Liver (tissue), 9 donors: Measurements from ENCODE around the gene PTPRD. TPM values are rescaled to one million over a fixed set of nuclear protein-coding genes. Genes with fewer than 3 reads are reported as not detected.
"Not testable (repeated sequence)": the region's sequence is repeated elsewhere in the genome, so short reads cannot be mapped to it uniquely, and the experiment has no call there.

Experiments
- DNase-seq: peaks from one replicate; pipeline ENCODE4 v3.0.0-alpha.2; 2017; ENCODE audit warnings: low spot score
- H3K27ac ChIP-seq, 2 donors: one replicate each; pipeline ENCODE4 v1.7.0; 2013; ENCODE audit warnings: inconsistent platforms in 2 of 2, low read length in 2 of 2, control low read depth in 1 of 2, low read depth in 1 of 2, mild to moderate bottlenecking in 1 of 2
- H3K27me3 ChIP-seq, 4 donors: one replicate each; pipeline versions ENCODE4 v1.6.1 to v1.7.0; 2013; ENCODE audit warnings: low read length in 3 of 4, inconsistent platforms in 1 of 4, mild to moderate bottlenecking in 1 of 4, moderate library complexity in 1 of 4; ENCODE audit not compliant: control insufficient read depth in 4 of 4, insufficient read depth in 4 of 4
- H3K36me3 ChIP-seq, 4 donors: one replicate each; pipeline versions ENCODE4 v1.6.1 to v1.7.0; 2013; ENCODE audit warnings: low read length in 3 of 4, mild to moderate bottlenecking in 3 of 4, low read depth in 1 of 4, moderate library complexity in 1 of 4; ENCODE audit not compliant: control insufficient read depth in 4 of 4, insufficient read depth in 3 of 4
- H3K4me1 ChIP-seq, 4 donors: one replicate each; pipeline versions ENCODE4 v1.6.1 to v1.7.0; 2013; ENCODE audit warnings: low read length in 3 of 4, mild to moderate bottlenecking in 3 of 4, moderate library complexity in 1 of 4; ENCODE audit not compliant: control insufficient read depth in 4 of 4, insufficient read depth in 4 of 4
- H3K4me3 ChIP-seq, 3 donors: one replicate each; pipeline versions ENCODE4 v1.6.1 to v1.7.0; 2013; ENCODE audit warnings: low read length in 3 of 3, control low read depth in 1 of 3, low read depth in 1 of 3, mild to moderate bottlenecking in 1 of 3
- H3K9ac ChIP-seq, 2 donors: one replicate each; pipeline ENCODE4 v1.7.0; 2013; ENCODE audit warnings: low read length in 2 of 2, mild to moderate bottlenecking in 2 of 2, moderate library complexity in 2 of 2, control low read depth in 1 of 2, low read depth in 1 of 2
- H3K9me3 ChIP-seq, 4 donors: one replicate each; pipeline versions ENCODE4 v1.6.1 to v1.7.0; 2013; ENCODE audit warnings: low read length in 3 of 4; ENCODE audit not compliant: control insufficient read depth in 4 of 4
- CTCF ChIP-seq: fragments of 150-350 bp; IDR thresholded peaks from 2 replicates; pipeline ENCODE4 v1.5.1; 2017; ENCODE audit warnings: improper control_type of control experiment, low read depth, low read length; ENCODE audit not compliant: missing input control
- FOXA1 ChIP-seq: IDR thresholded peaks from 2 replicates; pipeline ENCODE4 v1.6.1; 2016; ENCODE audit warnings: antibody characterized with exemption
- FOXA2 ChIP-seq: IDR thresholded peaks from 2 replicates; pipeline ENCODE4 v1.6.1; 2016; ENCODE audit warnings: antibody characterized with exemption
- GABPA ChIP-seq, 2 donors: IDR thresholded peaks in 1 of 2; conservative IDR thresholded peaks in 1 of 2; 2 replicates each; pipeline ENCODE4 v1.6.1; 2016; ENCODE audit warnings: antibody characterized with exemption in 2 of 2, mild to moderate bottlenecking in 1 of 2, moderate library complexity in 1 of 2
- HNF4G ChIP-seq: IDR thresholded peaks from 2 replicates; pipeline ENCODE4 v1.6.1; 2016; ENCODE audit warnings: antibody characterized with exemption
- JUND ChIP-seq, 2 donors: IDR thresholded peaks; 2 replicates each; pipeline ENCODE4 v1.6.1; 2016; ENCODE audit warnings: antibody characterized with exemption in 2 of 2
- MAX ChIP-seq: IDR thresholded peaks from 2 replicates; pipeline ENCODE4 v1.6.1; 2016; ENCODE audit warnings: antibody characterized with exemption
- NR2F2 ChIP-seq: IDR thresholded peaks from 2 replicates; pipeline ENCODE4 v1.6.1; 2016; ENCODE audit warnings: antibody characterized with exemption
- RAD21 ChIP-seq, 2 donors: IDR thresholded peaks; 2 replicates each; pipeline ENCODE4 v1.6.1; 2016; ENCODE audit warnings: antibody characterized with exemption in 2 of 2, mild to moderate bottlenecking in 2 of 2
- RXRA ChIP-seq, 2 donors: IDR thresholded peaks; 2 replicates each; pipeline ENCODE4 v1.6.1; 2017 to 2018; ENCODE audit warnings: antibody characterized with exemption in 2 of 2, mild to moderate bottlenecking in 1 of 2
- SP1 ChIP-seq: IDR thresholded peaks from 2 replicates; pipeline ENCODE4 v1.6.1; 2018; ENCODE audit warnings: antibody characterized with exemption, mild to moderate bottlenecking
- TAF1 ChIP-seq: conservative IDR thresholded peaks from 2 replicates; pipeline ENCODE4 v1.6.1; 2016; ENCODE audit warnings: antibody characterized with exemption, mild to moderate bottlenecking
- YY1 ChIP-seq: IDR thresholded peaks from 2 replicates; pipeline ENCODE4 v1.6.1; 2016; ENCODE audit warnings: antibody characterized with exemption, mild to moderate bottlenecking
- ZBTB33 ChIP-seq: IDR thresholded peaks from 2 replicates; pipeline ENCODE4 v1.6.1; 2016; ENCODE audit warnings: antibody characterized with exemption
- WGBS: extraction: QIAGEN DNeasy Blood & Tissue Kit; methylation state at CpG from one replicate; pipeline ENCODE4 v1.1.7; 2013; 5-methylcytosine and 5-hydroxymethylcytosine counted together
- polyA plus RNA-seq, 2 donors: library from polyadenylated mRNA; stranded (reverse) in 1 of 2; unstranded in 1 of 2; fragments of 200-250 nt in 1 of 2; fragments of >200 nt in 1 of 2; fragmentation: Nextera tagmentation in 1 of 2; extraction: Ambion mirVana in 1 of 2; gene quantifications; one replicate each; pipeline versions ENCODE4 v1.2.1 to v1.2.3, GENCODE V29; 2013 to 2015
- total RNA-seq, 2 donors: library from RNA; depleted of rRNA; stranded (reverse); fragments of >200 nt; gene quantifications; one replicate each; pipeline ENCODE4 v1.2.3, GENCODE V29; 2014
- TF ChIP-seq, protein P1 (sequence below): IDR thresholded peaks from 2 replicates; pipeline ENCODE4 v1.6.1; 2016; ENCODE audit warnings: antibody characterized with exemption
- TF ChIP-seq, protein P2 (sequence below): IDR thresholded peaks from 2 replicates; pipeline ENCODE4 v1.6.1; 2016; ENCODE audit warnings: antibody characterized with exemption, mild to moderate bottlenecking
- donor health status: healthy.
- donor health status: healthy.
- donor health status: healthy.
- donor health status: healthy.
- donor health status: healthy.

The PTPRD gene
- total and polyA plus RNA-seq, 4 donors, result 0.78 to 34.2 (median 4.7) TPM

DNA sequence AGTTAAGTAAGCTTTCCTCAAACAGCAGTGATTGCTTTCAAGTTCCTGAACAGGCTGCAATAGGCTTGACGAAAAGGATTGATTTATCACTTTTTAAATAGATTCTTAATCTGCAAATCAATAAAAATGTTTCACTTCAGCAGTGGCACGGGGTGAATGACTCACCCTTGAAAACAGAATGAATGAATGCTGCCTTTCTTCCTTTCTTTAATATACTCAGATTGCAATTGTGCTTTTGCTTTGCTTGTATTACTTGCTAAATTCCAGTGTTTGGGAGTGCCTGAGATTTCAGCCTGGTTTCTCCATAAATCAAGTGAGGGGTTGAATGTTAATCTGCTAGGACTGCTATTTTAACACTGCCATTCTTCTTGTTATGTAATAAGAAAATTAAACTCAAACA lies 1293.8 kb downstream of the PTPRD start:
- 22% methylated on average over 2 of the region's 2 CpGs for WGBS
- H3K36me3 ChIP-seq, result no peaks in the 10 kb centered on the region
- H3K27me3 ChIP-seq, result no peaks in the 10 kb centered on the region
- H3K27ac ChIP-seq, result no peak overlapping the region
- H3K4me1 ChIP-seq, result no peaks in the 10 kb centered on the region
- no peak overlapping the region for H3K4me3 ChIP-seq
- no peak for DNase-seq
- H3K9ac ChIP-seq, result no peak overlapping the region
- H3K9me3 ChIP-seq, result no peaks in the 10 kb centered on the region
- TF ChIP-seq ZBTB33 (no peak), RAD21 (IDR thresholded peaks at IDR 0.05) (no peak), JUND (IDR thresholded peaks at IDR 0.05) (no peak), SP1 (no peak), FOXA2 (no peak), NR2F2 (no peak)
- TF ChIP-seq, protein P1, sequence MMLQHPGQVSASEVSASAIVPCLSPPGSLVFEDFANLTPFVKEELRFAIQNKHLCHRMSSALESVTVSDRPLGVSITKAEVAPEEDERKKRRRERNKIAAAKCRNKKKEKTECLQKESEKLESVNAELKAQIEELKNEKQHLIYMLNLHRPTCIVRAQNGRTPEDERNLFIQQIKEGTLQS, result no peak
- TF ChIP-seq, protein P2, sequence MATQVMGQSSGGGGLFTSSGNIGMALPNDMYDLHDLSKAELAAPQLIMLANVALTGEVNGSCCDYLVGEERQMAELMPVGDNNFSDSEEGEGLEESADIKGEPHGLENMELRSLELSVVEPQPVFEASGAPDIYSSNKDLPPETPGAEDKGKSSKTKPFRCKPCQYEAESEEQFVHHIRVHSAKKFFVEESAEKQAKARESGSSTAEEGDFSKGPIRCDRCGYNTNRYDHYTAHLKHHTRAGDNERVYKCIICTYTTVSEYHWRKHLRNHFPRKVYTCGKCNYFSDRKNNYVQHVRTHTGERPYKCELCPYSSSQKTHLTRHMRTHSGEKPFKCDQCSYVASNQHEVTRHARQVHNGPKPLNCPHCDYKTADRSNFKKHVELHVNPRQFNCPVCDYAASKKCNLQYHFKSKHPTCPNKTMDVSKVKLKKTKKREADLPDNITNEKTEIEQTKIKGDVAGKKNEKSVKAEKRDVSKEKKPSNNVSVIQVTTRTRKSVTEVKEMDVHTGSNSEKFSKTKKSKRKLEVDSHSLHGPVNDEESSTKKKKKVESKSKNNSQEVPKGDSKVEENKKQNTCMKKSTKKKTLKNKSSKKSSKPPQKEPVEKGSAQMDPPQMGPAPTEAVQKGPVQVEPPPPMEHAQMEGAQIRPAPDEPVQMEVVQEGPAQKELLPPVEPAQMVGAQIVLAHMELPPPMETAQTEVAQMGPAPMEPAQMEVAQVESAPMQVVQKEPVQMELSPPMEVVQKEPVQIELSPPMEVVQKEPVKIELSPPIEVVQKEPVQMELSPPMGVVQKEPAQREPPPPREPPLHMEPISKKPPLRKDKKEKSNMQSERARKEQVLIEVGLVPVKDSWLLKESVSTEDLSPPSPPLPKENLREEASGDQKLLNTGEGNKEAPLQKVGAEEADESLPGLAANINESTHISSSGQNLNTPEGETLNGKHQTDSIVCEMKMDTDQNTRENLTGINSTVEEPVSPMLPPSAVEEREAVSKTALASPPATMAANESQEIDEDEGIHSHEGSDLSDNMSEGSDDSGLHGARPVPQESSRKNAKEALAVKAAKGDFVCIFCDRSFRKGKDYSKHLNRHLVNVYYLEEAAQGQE, result no peak

DNA sequence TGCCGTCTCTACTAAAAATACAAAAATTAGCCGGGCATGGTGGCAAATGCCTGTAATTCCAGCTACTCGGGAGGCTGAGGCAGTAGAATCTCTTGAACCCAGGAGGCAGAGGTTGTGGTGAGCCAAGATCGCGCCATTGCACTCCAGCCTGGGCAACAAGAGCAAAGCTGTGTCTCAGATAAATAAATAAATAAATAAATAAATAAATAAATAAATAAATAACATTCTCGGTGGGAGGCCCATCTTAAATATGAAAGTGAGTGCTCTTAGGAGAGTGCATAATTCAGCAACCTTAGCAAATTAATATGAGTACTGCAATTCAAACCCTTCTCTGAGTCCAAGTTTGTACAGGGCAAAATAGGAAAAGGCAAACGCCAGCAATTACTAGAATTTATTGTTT lies 1302.1 kb downstream of the PTPRD start:
- not testable (repeated sequence) for H3K4me3 ChIP-seq, H3K27me3 ChIP-seq, H3K9ac ChIP-seq, H3K36me3 ChIP-seq, H3K4me1 ChIP-seq, H3K9me3 ChIP-seq, H3K27ac ChIP-seq, DNase-seq
- 87% methylated on average over 7 of the region's 7 CpGs for WGBS

GRCh38 chr9:9305600-9305999 lies 1307.2 kb downstream of the PTPRD start:
- peaks cover 0 to 4% (median 0%) of the 10 kb centered on the region in 4 donors for H3K27me3 ChIP-seq
- H3K36me3 ChIP-seq, result no peaks in the 10 kb centered on the region
- no peak for TF ChIP-seq CTCF
- TF ChIP-seq TAF1, result no peak
- TF ChIP-seq RAD21 (IDR thresholded peaks at IDR 0.05), result no peak
- TF ChIP-seq RXRA (IDR thresholded peaks at IDR 0.05), result no peak
- no peak for TF ChIP-seq GABPA (IDR thresholded peaks at IDR 0.05 in 1 of 2, conservative IDR thresholded peaks at IDR 0.05 in 1 of 2)
- no peak for TF ChIP-seq JUND (IDR thresholded peaks at IDR 0.05)
- no peak for TF ChIP-seq HNF4G
- TF ChIP-seq FOXA2, result no peak
- TF ChIP-seq FOXA1, result no peak
- no peak for TF ChIP-seq YY1
- TF ChIP-seq NR2F2, result no peak
- TF ChIP-seq, protein P1, result no peak
- no peak for TF ChIP-seq SP1
- no peak for TF ChIP-seq MAX
- TF ChIP-seq, protein P2, result no peak
- H3K27ac ChIP-seq, result no peak overlapping the region
- DNase-seq, result no peak
- H3K4me1 ChIP-seq, result no peaks in the 10 kb centered on the region
- H3K9ac ChIP-seq, result no peak overlapping the region
- H3K9me3 ChIP-seq, result no peaks in the 10 kb centered on the region
- H3K4me3 ChIP-seq, result no peak overlapping the region
